ENCODE measurements around the gene PRSS53.

The PRSS53 gene

DNA sequence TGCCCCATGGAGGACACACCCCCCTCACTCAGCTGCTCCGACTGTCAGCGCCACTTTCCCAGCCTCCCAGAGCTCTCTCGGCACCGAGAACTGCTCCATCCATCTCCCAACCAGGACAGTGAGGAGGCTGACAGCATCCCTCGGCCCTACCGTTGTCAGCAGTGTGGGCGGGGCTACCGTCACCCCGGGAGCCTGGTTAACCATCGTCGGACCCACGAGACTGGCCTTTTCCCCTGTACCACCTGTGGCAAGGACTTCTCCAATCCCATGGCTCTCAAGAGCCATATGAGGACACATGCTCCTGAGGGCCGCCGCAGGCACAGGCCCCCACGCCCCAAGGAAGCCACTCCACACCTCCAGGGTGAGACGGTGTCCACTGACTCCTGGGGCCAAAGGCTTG lies 12.4 kb downstream of the PRSS53 start:
- no peak overlapping the region for H2AFZ ChIP-seq (ENCODE audit: low read length)
- H3K4me2 ChIP-seq (ENCODE audit: low read depth, low read length, poor library complexity, severe bottlenecking), result no peak overlapping the region
- no peaks in the 10 kb centered on the region for H3K27me3 ChIP-seq (ENCODE audit: insufficient read depth, low read length, poor library complexity, severe bottlenecking)
- H3K4me1 ChIP-seq (ENCODE audit: insufficient read depth, low read length, poor library complexity, severe bottlenecking), result peaks cover 18% of the 10 kb centered on the region
- no peak overlapping the region for H3K9ac ChIP-seq (ENCODE audit: low read depth, low read length, poor library complexity, severe bottlenecking)
- TF ChIP-seq, protein P1, sequence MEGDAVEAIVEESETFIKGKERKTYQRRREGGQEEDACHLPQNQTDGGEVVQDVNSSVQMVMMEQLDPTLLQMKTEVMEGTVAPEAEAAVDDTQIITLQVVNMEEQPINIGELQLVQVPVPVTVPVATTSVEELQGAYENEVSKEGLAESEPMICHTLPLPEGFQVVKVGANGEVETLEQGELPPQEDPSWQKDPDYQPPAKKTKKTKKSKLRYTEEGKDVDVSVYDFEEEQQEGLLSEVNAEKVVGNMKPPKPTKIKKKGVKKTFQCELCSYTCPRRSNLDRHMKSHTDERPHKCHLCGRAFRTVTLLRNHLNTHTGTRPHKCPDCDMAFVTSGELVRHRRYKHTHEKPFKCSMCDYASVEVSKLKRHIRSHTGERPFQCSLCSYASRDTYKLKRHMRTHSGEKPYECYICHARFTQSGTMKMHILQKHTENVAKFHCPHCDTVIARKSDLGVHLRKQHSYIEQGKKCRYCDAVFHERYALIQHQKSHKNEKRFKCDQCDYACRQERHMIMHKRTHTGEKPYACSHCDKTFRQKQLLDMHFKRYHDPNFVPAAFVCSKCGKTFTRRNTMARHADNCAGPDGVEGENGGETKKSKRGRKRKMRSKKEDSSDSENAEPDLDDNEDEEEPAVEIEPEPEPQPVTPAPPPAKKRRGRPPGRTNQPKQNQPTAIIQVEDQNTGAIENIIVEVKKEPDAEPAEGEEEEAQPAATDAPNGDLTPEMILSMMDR (conservative IDR thresholded peaks at IDR 0.05; ENCODE audit: low read length), result no peak
- TF ChIP-seq EZH2phosphoT487 (IDR thresholded peaks at IDR 0.05; ENCODE audit: borderline replicate concordance), result no peak
- H3K79me2 ChIP-seq (ENCODE audit: insufficient read depth, low read length), result peaks cover 71% of the 10 kb centered on the region
- H3K9me3 ChIP-seq (ENCODE audit: insufficient read depth, low read depth, low read length), result no peaks in the 10 kb centered on the region
- H3F3A ChIP-seq (ENCODE audit: low read depth), result peaks cover 3% of the 10 kb centered on the region
- H3K4me3 ChIP-seq (ENCODE audit: low read length, poor library complexity, severe bottlenecking), result peak overlapping the region; percentile 96
- no peaks in the 10 kb centered on the region for H3K9me2 ChIP-seq (replicated peaks; ENCODE audit: low read depth, low read length)
- peaks cover 19% of the 10 kb centered on the region; the same call in 1 of the 2 replicates for H3K36me3 ChIP-seq (ENCODE audit: insufficient read depth, low read length)
- peaks cover 46% of the 10 kb centered on the region for H4K20me1 ChIP-seq (ENCODE audit: insufficient read depth, low read length, poor library complexity, severe bottlenecking)

DNA sequence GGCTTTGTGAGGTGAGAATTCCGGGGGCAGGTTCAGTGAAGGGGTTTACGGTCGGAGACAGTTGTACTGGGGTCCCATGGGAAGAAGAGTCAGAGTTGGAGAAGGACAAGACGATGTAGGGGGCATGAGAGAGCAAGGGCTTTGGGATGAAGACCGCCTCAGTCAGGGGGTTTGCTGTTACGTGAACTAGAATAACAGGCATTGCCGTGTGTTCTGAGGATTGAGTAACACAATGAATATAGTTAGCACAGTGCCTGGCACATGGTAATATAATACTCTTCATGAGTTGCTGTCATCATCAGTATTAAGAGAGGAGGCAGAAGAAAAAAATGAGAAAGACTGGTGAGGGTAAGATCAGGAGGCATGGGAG lies 13.9 kb downstream of the PRSS53 start:
- H4K20me1 ChIP-seq (ENCODE audit: insufficient read depth, low read length, poor library complexity, severe bottlenecking), result peaks cover 42% of the 10 kb centered on the region
- TF ChIP-seq EZH2phosphoT487 (IDR thresholded peaks at IDR 0.05; ENCODE audit: borderline replicate concordance), result no peak
- TF ChIP-seq, protein P1 (conservative IDR thresholded peaks at IDR 0.05; ENCODE audit: low read length), result 0 out of 2 replicates have a peak, but pooled peaks have one; percentile 18
- H3K4me3 ChIP-seq (ENCODE audit: low read length, poor library complexity, severe bottlenecking), result peak overlapping the region; percentile 96
- no peaks in the 10 kb centered on the region for H3K27me3 ChIP-seq (ENCODE audit: insufficient read depth, low read length, poor library complexity, severe bottlenecking)
- H3K9me3 ChIP-seq (ENCODE audit: insufficient read depth, low read depth, low read length), result no peaks in the 10 kb centered on the region
- peak overlapping the region; percentile 77 for H3K4me2 ChIP-seq (ENCODE audit: low read depth, low read length, poor library complexity, severe bottlenecking)
- peaks cover 69% of the 10 kb centered on the region for H3K79me2 ChIP-seq (ENCODE audit: insufficient read depth, low read length)
- peak overlapping the region; percentile 8; the same call in 1 of the 2 replicates for H2AFZ ChIP-seq (ENCODE audit: low read length)
- no peaks in the 10 kb centered on the region for H3K9me2 ChIP-seq (replicated peaks; ENCODE audit: low read depth, low read length)
- H3K9ac ChIP-seq (ENCODE audit: low read depth, low read length, poor library complexity, severe bottlenecking), result peak overlapping the region; percentile 80
- peaks cover 21% of the 10 kb centered on the region for H3K4me1 ChIP-seq (ENCODE audit: insufficient read depth, low read length, poor library complexity, severe bottlenecking)
- peaks cover 16% of the 10 kb centered on the region; the same call in 1 of the 2 replicates for H3K36me3 ChIP-seq (ENCODE audit: insufficient read depth, low read length)
- H3F3A ChIP-seq (ENCODE audit: low read depth), result peaks cover 3% of the 10 kb centered on the region

DNA sequence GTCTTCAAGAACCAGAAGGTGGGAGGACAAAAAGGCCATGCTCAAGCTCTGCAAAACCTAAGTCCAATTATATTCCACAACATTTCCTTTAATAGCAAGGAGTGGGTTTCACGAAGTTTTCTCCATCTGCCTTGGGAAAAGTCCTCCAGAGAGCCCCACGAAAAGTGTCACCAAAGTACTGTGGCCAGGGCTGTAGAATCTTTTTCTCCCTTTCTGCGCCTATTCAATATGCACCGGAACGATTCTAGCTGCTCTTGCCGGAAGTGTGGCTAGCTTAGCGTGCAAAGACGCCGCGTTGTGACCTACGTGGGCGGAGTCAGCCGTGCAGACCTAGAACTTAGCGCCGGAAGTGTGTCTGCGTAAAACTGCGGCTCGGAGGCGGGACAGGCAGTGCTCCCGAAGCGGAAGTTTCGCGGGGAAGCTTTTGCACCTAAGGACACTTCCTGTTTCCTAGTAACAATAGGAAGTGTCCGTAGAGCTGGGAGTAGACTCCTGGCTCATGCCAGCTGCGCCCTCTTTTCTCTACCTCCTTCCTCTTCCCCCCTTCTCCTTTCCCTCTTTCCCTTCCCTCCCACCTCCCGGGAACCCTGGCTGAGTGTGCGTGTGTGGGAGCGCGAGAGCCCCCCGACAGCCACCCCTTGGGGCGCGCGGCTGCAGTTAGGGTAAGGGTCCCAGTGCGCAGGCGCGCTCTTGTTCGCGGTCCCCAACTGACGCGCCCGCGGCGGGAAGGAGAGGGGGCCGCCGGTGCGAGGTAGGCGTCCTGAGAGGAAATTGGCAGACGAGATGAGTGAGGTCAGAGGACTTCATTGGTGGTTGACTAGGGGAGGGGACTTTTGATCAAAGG lies 14.6 kb downstream of the PRSS53 start, which contains the start of the genes ZNF646 and ZNF668:
Gene ZNF646 (plus strand): TSS at position 453 of the 844 bp plus-strand sequence. CDS start 1,903 bp downstream, outside the sequence.
Gene ZNF668 (minus strand): TSS at position 271 of the 844 bp plus-strand sequence. CDS start 9,781 bp downstream, outside the sequence.
- H3K4me3 ChIP-seq (ENCODE audit: low read length, poor library complexity, severe bottlenecking), result peak within 1 kb of the TSS; percentile 96
- peaks cover 70% of the 10 kb centered on the region for H3K79me2 ChIP-seq (ENCODE audit: insufficient read depth, low read length)
- peak within 1 kb of the TSS; percentile 97 for H3K4me2 ChIP-seq (ENCODE audit: low read depth, low read length, poor library complexity, severe bottlenecking)
- H3K36me3 ChIP-seq (ENCODE audit: insufficient read depth, low read length), result peaks cover 15% of the 10 kb centered on the region; the same call in 1 of the 2 replicates
- peak within 1 kb of the TSS; percentile 94 for H3K9ac ChIP-seq (ENCODE audit: low read depth, low read length, poor library complexity, severe bottlenecking)
- H3K9me2 ChIP-seq (replicated peaks; ENCODE audit: low read depth, low read length), result no peaks in the 10 kb centered on the region
- H2AFZ ChIP-seq (ENCODE audit: low read length), result peak within 1 kb of the TSS; percentile 85
- no peaks in the 10 kb centered on the region for H3K27me3 ChIP-seq (ENCODE audit: insufficient read depth, low read length, poor library complexity, severe bottlenecking)
- peaks cover 22% of the 10 kb centered on the region for H3K4me1 ChIP-seq (ENCODE audit: insufficient read depth, low read length, poor library complexity, severe bottlenecking)
- TF ChIP-seq, protein P1 (conservative IDR thresholded peaks at IDR 0.05; ENCODE audit: low read length), result no peak
- TF ChIP-seq EZH2phosphoT487 (IDR thresholded peaks at IDR 0.05; ENCODE audit: borderline replicate concordance), result no peak
- H4K20me1 ChIP-seq (ENCODE audit: insufficient read depth, low read length, poor library complexity, severe bottlenecking), result peaks cover 36% of the 10 kb centered on the region
- H3F3A ChIP-seq (ENCODE audit: low read depth), result peaks cover 3% of the 10 kb centered on the region
- no peaks in the 10 kb centered on the region for H3K9me3 ChIP-seq (ENCODE audit: insufficient read depth, low read depth, low read length)

All from Loucy (cell line).